ENCODE measurements around the gene CIPC. TPM values are rescaled to one million over a fixed set of nuclear protein-coding genes. Genes with fewer than 3 reads are reported as not detected.

The CIPC gene
- polyA plus RNA-seq, 1 donor from 2014 or later = 36.7 TPM

DNA sequence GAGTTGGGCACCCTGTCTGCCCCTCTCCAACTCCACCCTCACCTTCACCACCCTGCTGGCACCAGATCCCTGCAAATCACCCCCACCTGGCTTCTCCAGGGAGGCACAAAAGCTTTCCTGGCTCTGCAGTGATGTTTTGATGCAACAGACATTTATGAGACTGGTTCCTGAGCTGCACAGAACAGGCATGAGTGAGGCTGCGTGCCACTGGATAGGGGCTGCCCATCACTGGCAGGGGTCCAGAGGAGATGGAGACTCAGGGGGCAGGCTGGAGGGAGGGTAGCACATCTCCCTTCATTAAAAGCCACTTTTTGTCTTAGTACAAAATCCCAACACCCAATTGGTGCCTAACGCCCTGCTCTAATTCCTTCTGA is 60.8 kb downstream of the CIPC start:
- peak overlapping the region; percentile 85 for H2AFZ ChIP-seq (ENCODE audit: low read depth, low read length)
- no peaks in the 10 kb centered on the region for H3K36me3 ChIP-seq (ENCODE audit: insufficient read depth, low read length)
- H3F3A ChIP-seq (ENCODE audit: insufficient read depth, low read length, poor library complexity, severe bottlenecking) = no peaks in the 10 kb centered on the region
- peak overlapping the region; percentile 93 for H3K27ac ChIP-seq (ENCODE audit: low read length)
- no peak for TF ChIP-seq RAD21 (conservative IDR thresholded peaks at IDR 0.05)
- no peak for TF ChIP-seq SMC3 (conservative IDR thresholded peaks at IDR 0.05; ENCODE audit: poor library complexity)
- no peak for TF ChIP-seq POLR2AphosphoS5 (IDR thresholded peaks at IDR 0.05)
- TF ChIP-seq MXI1 (conservative IDR thresholded peaks at IDR 0.05; ENCODE audit: poor library complexity, severe bottlenecking) = no peak
- TF ChIP-seq EZH2 (IDR thresholded peaks at IDR 0.05; ENCODE audit: borderline replicate concordance, insufficient read depth, low read length, poor library complexity, severe bottlenecking) = no peak
- no peak for TF ChIP-seq TAF1 (IDR thresholded peaks at IDR 0.05; ENCODE audit: low read depth)
- TF ChIP-seq, protein P1, sequence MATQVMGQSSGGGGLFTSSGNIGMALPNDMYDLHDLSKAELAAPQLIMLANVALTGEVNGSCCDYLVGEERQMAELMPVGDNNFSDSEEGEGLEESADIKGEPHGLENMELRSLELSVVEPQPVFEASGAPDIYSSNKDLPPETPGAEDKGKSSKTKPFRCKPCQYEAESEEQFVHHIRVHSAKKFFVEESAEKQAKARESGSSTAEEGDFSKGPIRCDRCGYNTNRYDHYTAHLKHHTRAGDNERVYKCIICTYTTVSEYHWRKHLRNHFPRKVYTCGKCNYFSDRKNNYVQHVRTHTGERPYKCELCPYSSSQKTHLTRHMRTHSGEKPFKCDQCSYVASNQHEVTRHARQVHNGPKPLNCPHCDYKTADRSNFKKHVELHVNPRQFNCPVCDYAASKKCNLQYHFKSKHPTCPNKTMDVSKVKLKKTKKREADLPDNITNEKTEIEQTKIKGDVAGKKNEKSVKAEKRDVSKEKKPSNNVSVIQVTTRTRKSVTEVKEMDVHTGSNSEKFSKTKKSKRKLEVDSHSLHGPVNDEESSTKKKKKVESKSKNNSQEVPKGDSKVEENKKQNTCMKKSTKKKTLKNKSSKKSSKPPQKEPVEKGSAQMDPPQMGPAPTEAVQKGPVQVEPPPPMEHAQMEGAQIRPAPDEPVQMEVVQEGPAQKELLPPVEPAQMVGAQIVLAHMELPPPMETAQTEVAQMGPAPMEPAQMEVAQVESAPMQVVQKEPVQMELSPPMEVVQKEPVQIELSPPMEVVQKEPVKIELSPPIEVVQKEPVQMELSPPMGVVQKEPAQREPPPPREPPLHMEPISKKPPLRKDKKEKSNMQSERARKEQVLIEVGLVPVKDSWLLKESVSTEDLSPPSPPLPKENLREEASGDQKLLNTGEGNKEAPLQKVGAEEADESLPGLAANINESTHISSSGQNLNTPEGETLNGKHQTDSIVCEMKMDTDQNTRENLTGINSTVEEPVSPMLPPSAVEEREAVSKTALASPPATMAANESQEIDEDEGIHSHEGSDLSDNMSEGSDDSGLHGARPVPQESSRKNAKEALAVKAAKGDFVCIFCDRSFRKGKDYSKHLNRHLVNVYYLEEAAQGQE (IDR thresholded peaks at IDR 0.05; ENCODE audit: borderline replicate concordance) = no peak
- no peaks in the 10 kb centered on the region for H3K79me2 ChIP-seq (replicated peaks; ENCODE audit: insufficient read depth, low read length)
- peak overlapping the region; percentile 81 for H3K9ac ChIP-seq (ENCODE audit: low read length)
- H3K9me2 ChIP-seq (ENCODE audit: insufficient read depth, low read length) = no peaks in the 10 kb centered on the region
- peak overlapping the region; percentile 37 for H3K4me2 ChIP-seq (ENCODE audit: low read length)
- H3K9me3 ChIP-seq (ENCODE audit: low read length) = no peaks in the 10 kb centered on the region
- no peaks in the 10 kb centered on the region for H3K27me3 ChIP-seq (ENCODE audit: insufficient read depth, low read depth, low read length)
- peak overlapping the region; percentile 53 for H3K4me3 ChIP-seq (ENCODE audit: low read length)
- H4K20me1 ChIP-seq (ENCODE audit: insufficient read depth) = no peaks in the 10 kb centered on the region

DNA sequence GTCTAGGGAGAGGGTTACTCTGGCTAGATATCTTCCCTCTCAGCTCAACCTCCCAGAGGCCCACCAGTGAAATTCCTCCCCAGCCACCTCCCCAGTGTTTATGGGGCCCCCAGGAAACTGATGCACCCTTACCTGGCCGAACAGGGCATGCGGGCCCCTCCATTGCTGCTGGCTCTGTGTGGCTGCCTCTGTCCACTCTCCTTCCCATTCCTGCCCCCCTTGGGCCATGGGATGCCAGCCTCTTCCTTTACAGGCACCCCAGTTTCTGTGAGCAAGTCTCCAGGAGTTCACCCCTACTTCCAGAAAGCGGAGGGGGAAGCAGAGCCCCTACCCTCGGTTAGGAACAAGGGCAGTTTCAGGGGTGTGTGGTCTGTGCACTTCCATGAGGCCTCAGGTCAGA is 63.0 kb downstream of the CIPC start:
- H3K4me2 ChIP-seq (ENCODE audit: low read length) = no peak overlapping the region
- H3K27me3 ChIP-seq (ENCODE audit: insufficient read depth, low read depth, low read length) = no peaks in the 10 kb centered on the region
- H3K27ac ChIP-seq (ENCODE audit: low read length) = no peak overlapping the region
- H3K36me3 ChIP-seq (ENCODE audit: insufficient read depth, low read length) = no peaks in the 10 kb centered on the region
- no peak overlapping the region for H3K9ac ChIP-seq (ENCODE audit: low read length)
- H3K4me3 ChIP-seq (ENCODE audit: low read length) = no peak overlapping the region
- H2AFZ ChIP-seq (ENCODE audit: low read depth, low read length) = no peak overlapping the region
- H3K79me2 ChIP-seq (replicated peaks; ENCODE audit: insufficient read depth, low read length) = no peaks in the 10 kb centered on the region
- no peaks in the 10 kb centered on the region for H3K9me3 ChIP-seq (ENCODE audit: low read length)
- TF ChIP-seq, protein P2, sequence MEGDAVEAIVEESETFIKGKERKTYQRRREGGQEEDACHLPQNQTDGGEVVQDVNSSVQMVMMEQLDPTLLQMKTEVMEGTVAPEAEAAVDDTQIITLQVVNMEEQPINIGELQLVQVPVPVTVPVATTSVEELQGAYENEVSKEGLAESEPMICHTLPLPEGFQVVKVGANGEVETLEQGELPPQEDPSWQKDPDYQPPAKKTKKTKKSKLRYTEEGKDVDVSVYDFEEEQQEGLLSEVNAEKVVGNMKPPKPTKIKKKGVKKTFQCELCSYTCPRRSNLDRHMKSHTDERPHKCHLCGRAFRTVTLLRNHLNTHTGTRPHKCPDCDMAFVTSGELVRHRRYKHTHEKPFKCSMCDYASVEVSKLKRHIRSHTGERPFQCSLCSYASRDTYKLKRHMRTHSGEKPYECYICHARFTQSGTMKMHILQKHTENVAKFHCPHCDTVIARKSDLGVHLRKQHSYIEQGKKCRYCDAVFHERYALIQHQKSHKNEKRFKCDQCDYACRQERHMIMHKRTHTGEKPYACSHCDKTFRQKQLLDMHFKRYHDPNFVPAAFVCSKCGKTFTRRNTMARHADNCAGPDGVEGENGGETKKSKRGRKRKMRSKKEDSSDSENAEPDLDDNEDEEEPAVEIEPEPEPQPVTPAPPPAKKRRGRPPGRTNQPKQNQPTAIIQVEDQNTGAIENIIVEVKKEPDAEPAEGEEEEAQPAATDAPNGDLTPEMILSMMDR (IDR thresholded peaks at IDR 0.05; ENCODE audit: poor library complexity, severe bottlenecking) = no peak
- TF ChIP-seq POLR2AphosphoS5 (IDR thresholded peaks at IDR 0.05) (no peak), EZH2 (IDR thresholded peaks at IDR 0.05; ENCODE audit: borderline replicate concordance, insufficient read depth, low read length, poor library complexity, severe bottlenecking) (no peak), EP300 (conservative IDR thresholded peaks at IDR 0.05; ENCODE audit: poor library complexity, severe bottlenecking) (no peak), TAF1 (IDR thresholded peaks at IDR 0.05; ENCODE audit: low read depth) (no peak), MXI1 (conservative IDR thresholded peaks at IDR 0.05; ENCODE audit: poor library complexity, severe bottlenecking) (no peak), RAD21 (conservative IDR thresholded peaks at IDR 0.05) (no peak), SMC3 (conservative IDR thresholded peaks at IDR 0.05; ENCODE audit: poor library complexity) (no peak)
- TF ChIP-seq, protein P1 (IDR thresholded peaks at IDR 0.05; ENCODE audit: borderline replicate concordance) = no peak
- no peaks in the 10 kb centered on the region for H3K9me2 ChIP-seq (ENCODE audit: insufficient read depth, low read length)
- H4K20me1 ChIP-seq (ENCODE audit: insufficient read depth) = no peaks in the 10 kb centered on the region
- H3F3A ChIP-seq (ENCODE audit: insufficient read depth, low read length, poor library complexity, severe bottlenecking) = no peaks in the 10 kb centered on the region

Other genes starting within 250 kb of the CIPC start
- gene IRF2BPL, start 69.5 kb upstream of the CIPC start, polyA plus RNA-seq = 42.9 and 46.5 TPM in 2 replicates
- gene ZDHHC22, start 43.5 kb downstream of the CIPC start, polyA plus RNA-seq = 4.3 and 5.1 TPM in 2 replicates
- gene TMEM63C, start 83.5 kb downstream of the CIPC start, polyA plus RNA-seq = 11.1 and 14.6 TPM in 2 replicates
- gene NGB, start 172.9 kb downstream of the CIPC start, polyA plus RNA-seq = 0.87 and 2.5 TPM in 2 replicates
- 9.6 and 11.5 TPM in 2 replicates for gene POMT2, start 222.6 kb downstream of the CIPC start, polyA plus RNA-seq
- 17.4 and 34.1 TPM in 2 replicates for gene GSTZ1, start 222.8 kb downstream of the CIPC start, polyA plus RNA-seq

Data from neural cell (in vitro differentiated cells).